SK-N-SH treated with all-trans-retinoic acid at 6 μM for 48 hours (cell line): ENCODE results near the gene EBF3.

ENCODE experiments used
- ATAC-seq: fragments of 200-7000 bp; cut with Tn5 transposase; 3 replicates; pipeline ENCODE4 v1.9.1; 2020; ENCODE audit warnings: mild to moderate bottlenecking, moderate library complexity
- BACH2 ChIP-seq: fragments of 250-450 bp; sonication (Bioruptor Pico); IDR thresholded peaks from 2 replicates; pipeline ENCODE4 v1.9.0; 2021; ENCODE audit warnings: mild to moderate bottlenecking, borderline replicate concordance
- CREB5 ChIP-seq: fragments of 250-450 bp; sonication (Bioruptor Pico); IDR thresholded peaks from 2 replicates; pipeline ENCODE4 v1.5.1; 2020; ENCODE audit warnings: low read depth, mild to moderate bottlenecking, moderate library complexity
- CSDC2 ChIP-seq: fragments of 250-450 bp; sonication (Bioruptor Pico); IDR thresholded peaks from 2 replicates; pipeline ENCODE4 v1.5.0; 2020; ENCODE audit warnings: mild to moderate bottlenecking, moderate library complexity
- ESRRG ChIP-seq: fragments of 250-450 bp; sonication (Bioruptor Pico); IDR thresholded peaks from 2 replicates; pipeline ENCODE4 v1.6.1; 2021; ENCODE audit warnings: mild to moderate bottlenecking
- GLIS3 ChIP-seq: fragments of 250-450 bp; sonication (Bioruptor Pico); IDR thresholded peaks from 2 replicates; pipeline ENCODE4 v1.5.0; 2020; ENCODE audit warnings: mild to moderate bottlenecking, moderate library complexity
- OSR1 ChIP-seq: fragments of 250-450 bp; sonication (Bioruptor Pico); IDR thresholded peaks from 2 replicates; pipeline ENCODE4 v1.8.0; 2022; ENCODE audit warnings: moderate library complexity, mild to moderate bottlenecking, inconsistent platforms
- PATZ1 ChIP-seq: fragments of 250-450 bp; sonication (Bioruptor Pico); IDR thresholded peaks from 2 replicates; pipeline ENCODE4 v1.8.0; 2020; ENCODE audit warnings: mild to moderate bottlenecking, moderate library complexity, borderline replicate concordance
- PPARA ChIP-seq: fragments of 250-450 bp; sonication (Bioruptor Pico); IDR thresholded peaks from 2 replicates; pipeline ENCODE4 v1.5.0; 2020; ENCODE audit warnings: mild to moderate bottlenecking, borderline replicate concordance
- RARB ChIP-seq: fragments of 250-450 bp; sonication (Bioruptor Pico); IDR thresholded peaks from 2 replicates; pipeline ENCODE4 v1.8.0; 2021; ENCODE audit warnings: mild to moderate bottlenecking, moderate library complexity
- TSHZ2 ChIP-seq: fragments of 250-450 bp; sonication (Bioruptor Pico); IDR thresholded peaks from 2 replicates; pipeline ENCODE4 v1.5.0; 2020; ENCODE audit warnings: mild to moderate bottlenecking, moderate library complexity
- ZC3H10 ChIP-seq: fragments of 250-450 bp; sonication (Bioruptor Pico); IDR thresholded peaks from 2 replicates; pipeline ENCODE4 v1.5.1; 2021; ENCODE audit warnings: mild to moderate bottlenecking, moderate library complexity
- ZFP3 ChIP-seq: fragments of 250-450 bp; sonication (Bioruptor Pico); IDR thresholded peaks from 2 replicates; pipeline ENCODE4 v1.5.0; 2020; ENCODE audit warnings: mild to moderate bottlenecking, moderate library complexity
- ZFP30 ChIP-seq: fragments of 450-650 bp; formaldehyde crosslinking; IDR thresholded peaks from 2 replicates; pipeline ENCODE4 v1.5.0; 2022; ENCODE audit warnings: mild to moderate bottlenecking, moderate library complexity
- ZNF565 ChIP-seq: fragments of 450-650 bp; formaldehyde crosslinking; conservative IDR thresholded peaks from 2 replicates; pipeline ENCODE4 v1.5.0; 2020; ENCODE audit warnings: low read depth, mild to moderate bottlenecking, moderate library complexity
- ZNF70 ChIP-seq: fragments of 450-650 bp; formaldehyde crosslinking; IDR thresholded peaks from 2 replicates; pipeline ENCODE4 v1.5.0; 2020; ENCODE audit warnings: mild to moderate bottlenecking, moderate library complexity
- ZNF8 ChIP-seq: fragments of 450-650 bp; formaldehyde crosslinking; IDR thresholded peaks from 2 replicates; pipeline ENCODE4 v1.5.0; 2020; ENCODE audit warnings: mild to moderate bottlenecking, moderate library complexity

The EBF3 gene

GRCh38 chr10:129935102-129935866, 28.8 kb downstream of the EBF3 start:
- TF ChIP-seq ZNF8 (CRISPR knock-in tag) = no peak
- TF ChIP-seq ZC3H10 = no peak
- no peak for ATAC-seq

GRCh38 chr10:129934196-129934925, 29.7 kb downstream of the EBF3 start:
- TF ChIP-seq ZNF70 (no peak), RARB (no peak), ZNF565 (CRISPR knock-in tag) (no peak), ZFP3 (CRISPR knock-in tag) (no peak), CREB5 (no peak), GLIS3 (CRISPR knock-in tag) (no peak), PPARA (no peak), PATZ1 (CRISPR knock-in tag) (no peak), ZFP30 (CRISPR knock-in tag) (no peak), TSHZ2 (CRISPR knock-in tag) (no peak), CSDC2 (CRISPR knock-in tag) (no peak)
- no peak for ATAC-seq

GRCh38 chr10:129933456-129934092, 30.5 kb downstream of the EBF3 start:
- ATAC-seq = no peak
- no peak for TF ChIP-seq ZFP3 (CRISPR knock-in tag)
- TF ChIP-seq PPARA = no peak

- ATAC-seq = no peak
- no peak for TF ChIP-seq CSDC2 (CRISPR knock-in tag)
- no peak for TF ChIP-seq OSR1 (CRISPR knock-in tag)
Observed at GRCh38 chr10:129932751-129933433, 31.2 kb downstream of the EBF3 start.

GRCh38 chr10:129932182-129932581, 31.9 kb downstream of the EBF3 start:
- TF ChIP-seq BACH2 (CRISPR knock-in tag) = no peak
- TF ChIP-seq ESRRG (CRISPR knock-in tag) = no peak
- TF ChIP-seq OSR1 (CRISPR knock-in tag) = no peak
- ATAC-seq = no peak
